Fibroblast of lung (primary cell): ENCODE results near the gene OLR1.

Experiments
- EZH2 ChIP-seq: IDR thresholded peaks from 2 replicates; pipeline ENCODE4 v1.5.1; 2012; ENCODE audit warnings: low read length, control low read depth, mild to moderate bottlenecking; ENCODE audit errors: missing control alignments
- TF ChIP-seq, protein P1 (sequence below), 2 donors: IDR thresholded peaks in 1 of 2; conservative IDR thresholded peaks in 1 of 2; 1 replicate in 1 of 2; 2 replicates in 1 of 2; pipeline ENCODE4 v1.5.1; 2011 to 2012; ENCODE audit warnings: low read length in 2 of 2, control low read depth in 1 of 2, inconsistent platforms in 1 of 2, low read depth in 1 of 2, mild to moderate bottlenecking in 1 of 2

DNA sequence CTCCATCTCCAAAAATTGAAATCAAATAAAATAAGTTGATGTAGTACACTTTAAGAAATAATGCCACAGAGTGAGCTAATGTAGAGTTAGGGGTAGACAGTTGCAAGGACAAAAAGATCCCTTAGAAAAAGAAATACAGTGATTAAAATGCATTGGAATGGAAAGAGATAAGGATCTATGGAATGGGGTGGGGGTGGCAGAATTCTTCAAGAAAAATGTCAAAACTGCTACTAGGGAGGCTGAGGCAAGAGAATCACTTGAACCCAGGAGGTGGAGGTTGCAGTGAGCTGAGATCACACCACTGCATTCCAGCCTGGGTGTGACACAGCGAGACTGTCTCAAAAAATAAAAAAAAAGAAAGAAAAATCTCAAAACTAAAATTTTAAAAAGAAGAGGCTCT is 6.5 kb downstream of the OLR1 start:
- TF ChIP-seq, protein P1, sequence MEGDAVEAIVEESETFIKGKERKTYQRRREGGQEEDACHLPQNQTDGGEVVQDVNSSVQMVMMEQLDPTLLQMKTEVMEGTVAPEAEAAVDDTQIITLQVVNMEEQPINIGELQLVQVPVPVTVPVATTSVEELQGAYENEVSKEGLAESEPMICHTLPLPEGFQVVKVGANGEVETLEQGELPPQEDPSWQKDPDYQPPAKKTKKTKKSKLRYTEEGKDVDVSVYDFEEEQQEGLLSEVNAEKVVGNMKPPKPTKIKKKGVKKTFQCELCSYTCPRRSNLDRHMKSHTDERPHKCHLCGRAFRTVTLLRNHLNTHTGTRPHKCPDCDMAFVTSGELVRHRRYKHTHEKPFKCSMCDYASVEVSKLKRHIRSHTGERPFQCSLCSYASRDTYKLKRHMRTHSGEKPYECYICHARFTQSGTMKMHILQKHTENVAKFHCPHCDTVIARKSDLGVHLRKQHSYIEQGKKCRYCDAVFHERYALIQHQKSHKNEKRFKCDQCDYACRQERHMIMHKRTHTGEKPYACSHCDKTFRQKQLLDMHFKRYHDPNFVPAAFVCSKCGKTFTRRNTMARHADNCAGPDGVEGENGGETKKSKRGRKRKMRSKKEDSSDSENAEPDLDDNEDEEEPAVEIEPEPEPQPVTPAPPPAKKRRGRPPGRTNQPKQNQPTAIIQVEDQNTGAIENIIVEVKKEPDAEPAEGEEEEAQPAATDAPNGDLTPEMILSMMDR (conservative IDR thresholded peaks at IDR 0.05 in 1 of 2, IDR thresholded peaks at IDR 0.05 in 1 of 2; ENCODE audit: low read depth in 1 of 2, low read length in 2 of 2): no peak
- TF ChIP-seq EZH2: no peak
